ENCODE data around the gene KCTD5.
A peak's percentile ranks its signal among the peaks of the same experiment; 100 is the strongest.
"Not testable (repeated sequence)": the region's sequence is repeated elsewhere in the genome, so short reads cannot be mapped to it uniquely, and the experiment has no call there.

KCTD5 gene

GRCh38 chr16:2710021-2710710 is 27.8 kb downstream of the KCTD5 start:
- DNase-seq (ENCODE audit: low read depth): no peak

GRCh38 chr16:2710711-2711231 is 28.4 kb downstream of the KCTD5 start:
- no peak for DNase-seq (ENCODE audit: low read depth)

DNA sequence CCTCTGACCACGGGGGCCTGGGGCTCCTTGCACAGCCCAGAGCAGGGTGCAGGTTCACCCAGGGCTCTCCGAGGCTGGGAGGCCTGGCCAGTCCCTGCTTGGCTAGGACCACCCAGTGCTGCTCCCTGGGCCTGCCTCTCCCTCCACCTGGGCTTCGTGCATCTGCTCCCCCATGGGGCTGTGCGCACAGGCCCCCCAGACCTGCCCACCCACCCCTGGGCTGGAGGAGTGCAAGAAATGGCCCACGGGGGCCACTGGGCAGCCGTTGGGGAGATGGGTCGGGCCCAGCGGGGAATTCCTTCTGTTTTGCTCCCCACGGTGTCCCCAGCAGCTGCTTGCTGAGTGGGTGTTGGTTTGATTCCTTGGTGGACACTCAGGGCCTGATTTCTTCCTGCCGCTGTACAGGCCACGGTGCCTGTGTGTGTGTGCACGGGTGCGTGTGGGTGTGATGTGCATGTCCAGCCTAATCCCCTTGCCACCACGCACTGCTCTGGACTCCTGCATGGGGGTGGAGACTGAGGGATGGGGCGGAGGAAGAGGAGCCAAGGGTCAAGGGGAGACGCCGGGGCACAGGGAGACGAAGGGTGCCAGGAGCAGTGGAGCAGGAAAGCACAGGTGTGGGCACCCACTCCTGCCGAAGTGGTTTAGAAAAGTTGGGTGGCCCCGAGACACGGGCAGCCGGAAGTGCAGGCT is 29.2 kb downstream of the KCTD5 start:
- no peak for DNase-seq (ENCODE audit: low read depth)

- no peak for DNase-seq (ENCODE audit: low read depth)
Observed at GRCh38 chr16:2712063-2712441, 29.7 kb downstream of the KCTD5 start.

- DNase-seq (ENCODE audit: low read depth): no peak
Observed at GRCh38 chr16:2712546-2712945, 30.2 kb downstream of the KCTD5 start.

DNA sequence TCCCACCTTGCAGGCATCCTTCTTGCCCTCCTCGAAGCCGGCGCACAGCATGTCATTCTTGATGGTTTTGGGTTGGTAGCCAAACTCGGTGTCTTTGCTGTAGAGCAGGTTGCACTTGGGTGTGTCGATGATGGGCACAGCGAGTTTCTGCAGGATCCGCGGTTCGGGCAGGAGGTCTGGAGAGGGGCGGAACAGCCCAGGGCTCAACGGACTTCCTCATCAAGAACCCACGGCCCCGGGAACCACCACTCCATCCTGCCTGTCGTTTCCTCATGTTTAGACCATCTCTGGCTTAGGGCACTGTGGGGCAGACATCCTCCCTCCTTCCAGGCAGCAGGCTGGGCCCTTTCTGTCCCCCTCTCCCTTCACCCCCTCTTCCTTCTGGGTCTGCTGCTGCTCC is 31.2 kb downstream of the KCTD5 start:
- DNase-seq (ENCODE audit: low read depth): no peak

DNA sequence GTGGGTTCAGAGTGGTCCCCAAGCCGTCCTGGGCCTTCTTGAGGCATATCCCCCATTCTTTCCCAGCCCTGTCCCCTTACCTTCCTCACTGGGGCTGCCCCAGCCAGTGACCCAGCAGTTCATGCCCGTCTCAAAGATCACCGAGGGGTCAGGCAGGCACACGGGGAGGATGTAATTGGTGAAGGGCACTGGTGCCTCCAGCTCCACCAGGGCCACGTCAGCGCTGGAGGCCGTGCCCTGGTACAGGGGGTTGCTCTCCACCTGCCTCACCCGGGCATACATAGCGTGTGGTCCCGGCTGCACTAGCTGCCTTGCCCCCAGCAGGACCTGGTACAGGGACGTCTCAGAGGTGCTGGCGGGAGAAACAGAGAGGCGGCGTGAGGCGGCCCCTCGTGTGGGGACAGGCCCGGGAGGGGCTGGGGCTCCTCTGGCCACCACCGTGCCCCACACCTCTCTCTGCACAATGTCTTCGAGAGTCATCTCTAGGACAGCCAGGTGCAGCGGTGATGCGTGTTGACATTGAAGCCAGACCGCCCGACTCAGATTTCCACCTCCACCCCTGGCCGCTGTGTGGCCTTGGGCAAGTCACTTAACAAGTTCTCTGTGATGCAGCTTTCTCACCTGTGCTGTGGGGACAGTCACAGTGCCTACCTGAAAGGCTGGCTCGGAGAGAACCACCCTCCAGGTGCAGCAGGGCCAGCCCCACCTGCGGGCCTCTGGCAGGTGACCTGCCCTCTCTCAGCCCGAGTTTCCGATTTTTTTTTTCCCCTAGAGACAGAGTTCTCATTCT is 31.9 kb downstream of the KCTD5 start:
- no peak for DNase-seq (ENCODE audit: low read depth)

- DNase-seq (ENCODE audit: low read depth): no peak
Observed at GRCh38 chr16:2715064-2715463, 32.7 kb downstream of the KCTD5 start.

DNA sequence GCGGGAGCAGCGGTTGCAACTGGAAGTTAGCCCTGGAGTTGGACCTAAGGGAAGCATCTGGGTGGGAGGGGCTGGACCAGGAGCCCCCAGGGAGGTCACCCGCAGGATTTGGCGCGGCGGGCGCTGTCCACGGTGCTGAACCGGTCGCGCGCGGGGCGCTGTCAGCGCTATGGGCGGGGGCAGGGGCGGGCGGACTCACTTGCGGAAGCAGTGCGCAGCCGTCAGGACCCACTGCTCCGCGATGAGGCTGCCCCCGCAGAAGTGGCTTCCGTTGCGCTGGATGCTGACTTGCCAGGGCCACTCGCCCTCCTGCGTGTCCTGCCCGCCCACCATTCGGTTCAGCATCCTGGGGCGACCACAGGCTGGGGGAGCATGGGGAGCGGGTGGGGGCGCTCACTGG is 33.2 kb downstream of the KCTD5 start:
- no peak for DNase-seq (ENCODE audit: low read depth)

DNA sequence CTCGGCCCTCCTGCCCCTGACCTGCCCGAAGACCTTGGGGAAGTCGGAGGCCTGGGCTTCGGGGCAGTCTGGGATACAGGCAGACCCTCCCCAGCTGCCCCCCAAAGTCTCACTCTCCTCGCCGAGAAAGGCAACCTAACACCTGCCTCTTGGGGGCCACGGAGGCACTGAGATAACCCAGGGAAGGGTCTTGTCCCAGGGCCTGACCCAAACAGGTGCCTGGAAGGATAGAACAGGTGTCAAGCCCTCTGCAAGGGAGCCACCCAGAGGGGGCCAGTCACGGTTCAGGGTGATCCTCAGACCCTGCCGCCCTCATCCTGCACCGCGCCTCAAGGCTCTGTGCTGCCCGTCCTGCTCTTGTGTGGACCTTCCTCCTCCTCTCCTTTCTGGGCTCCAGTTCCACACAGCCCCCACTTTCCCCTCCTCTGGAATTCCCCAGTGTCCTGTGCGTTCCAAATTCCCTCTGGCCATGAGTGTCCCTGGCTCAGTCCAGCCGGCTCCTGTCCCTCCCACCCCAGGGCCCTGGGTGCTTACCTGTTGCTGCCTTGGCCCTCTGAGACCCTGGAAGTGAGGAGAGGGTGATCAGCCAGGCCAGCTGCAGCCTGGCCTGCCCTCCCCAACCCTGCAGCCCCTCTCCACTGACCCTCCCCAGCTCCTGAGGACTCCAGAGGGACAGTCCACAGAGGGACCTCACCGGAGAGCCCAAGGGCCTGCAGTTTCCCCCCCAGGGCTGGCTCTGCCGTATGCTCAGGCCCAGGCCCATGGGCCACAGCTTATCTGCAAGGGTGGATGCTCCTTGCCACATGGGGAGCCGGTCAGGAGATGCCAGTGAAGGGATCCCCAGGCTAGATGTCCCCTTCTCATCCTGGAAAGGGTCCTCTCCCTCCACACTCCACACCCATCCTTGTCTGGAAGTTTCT is 33.9 kb downstream of the KCTD5 start:
- no peak for DNase-seq (ENCODE audit: low read depth)

GRCh38 chr16:2716948-2717347 is 34.6 kb downstream of the KCTD5 start:
- DNase-seq (ENCODE audit: low read depth): no peak

GRCh38 chr16:2717383-2718263 is 35.3 kb downstream of the KCTD5 start:
- no peak for DNase-seq (ENCODE audit: low read depth)

DNA sequence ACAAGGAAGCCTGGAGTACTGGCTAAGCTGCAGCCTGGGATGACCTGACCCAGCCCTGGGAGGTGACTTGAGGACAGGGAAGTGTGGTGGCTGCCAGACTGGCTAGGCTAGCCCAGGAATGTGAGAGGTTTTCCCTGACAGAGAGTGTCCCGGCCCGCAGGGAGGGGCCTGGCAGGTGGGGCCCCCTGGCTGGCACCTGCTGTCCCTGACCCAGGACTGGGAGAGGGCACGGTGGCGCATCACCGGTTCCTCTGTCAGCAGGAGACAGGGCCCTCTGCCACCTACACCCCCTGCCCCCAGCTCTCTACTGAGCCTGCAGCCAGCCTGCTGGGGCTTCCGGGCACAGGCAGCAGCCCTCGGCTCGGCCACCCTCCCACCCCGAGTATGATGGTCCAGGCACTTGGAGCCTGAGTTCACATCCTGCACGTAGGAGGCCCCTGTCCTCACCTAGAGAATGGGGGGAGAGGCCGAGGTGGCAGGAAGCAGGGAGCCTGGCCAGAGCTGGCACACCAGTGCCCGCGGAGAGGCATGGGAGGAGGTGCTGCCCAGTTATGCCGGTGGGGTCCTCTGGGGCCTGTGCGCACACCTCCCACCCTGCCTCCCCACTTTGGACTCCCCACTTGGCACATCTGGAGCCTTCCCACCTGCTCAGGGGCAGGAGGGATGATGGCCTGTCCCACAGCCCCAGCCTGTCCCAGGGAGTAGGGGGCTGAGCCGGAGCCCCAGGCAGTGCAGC is 37.2 kb downstream of the KCTD5 start:
- no peak for DNase-seq (ENCODE audit: low read depth)

DNA sequence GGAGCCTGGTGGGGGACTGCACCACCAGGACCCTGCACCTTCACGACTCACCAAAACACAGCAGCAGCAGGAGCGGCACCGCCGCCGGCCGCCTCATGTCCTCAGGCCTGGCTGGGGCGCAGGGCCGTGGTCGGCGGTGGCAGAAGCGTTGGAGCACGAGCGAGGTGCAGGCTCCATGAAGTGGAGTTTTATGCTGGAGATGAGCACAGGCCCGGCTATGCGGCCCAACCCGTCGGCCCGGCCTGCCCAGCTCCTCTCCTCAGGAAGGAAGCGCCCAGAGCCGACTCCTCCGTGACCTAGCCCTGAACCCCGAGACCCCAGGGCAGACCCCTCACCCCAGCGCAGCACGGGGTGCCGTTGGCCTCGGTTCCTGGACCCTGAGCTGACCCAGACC is 37.7 kb downstream of the KCTD5 start, which contains the start of gene PRSS27:
PRSS27 (minus strand) TSS at position 161 of the 394 bp plus-strand sequence; CDS start at position 97, 64 bp downstream.
- DNase-seq (ENCODE audit: low read depth): no peak

- peak; percentile 62 for DNase-seq (ENCODE audit: low read depth)
Observed at GRCh38 chr16:2720719-2721633, 38.7 kb downstream of the KCTD5 start.

DNA sequence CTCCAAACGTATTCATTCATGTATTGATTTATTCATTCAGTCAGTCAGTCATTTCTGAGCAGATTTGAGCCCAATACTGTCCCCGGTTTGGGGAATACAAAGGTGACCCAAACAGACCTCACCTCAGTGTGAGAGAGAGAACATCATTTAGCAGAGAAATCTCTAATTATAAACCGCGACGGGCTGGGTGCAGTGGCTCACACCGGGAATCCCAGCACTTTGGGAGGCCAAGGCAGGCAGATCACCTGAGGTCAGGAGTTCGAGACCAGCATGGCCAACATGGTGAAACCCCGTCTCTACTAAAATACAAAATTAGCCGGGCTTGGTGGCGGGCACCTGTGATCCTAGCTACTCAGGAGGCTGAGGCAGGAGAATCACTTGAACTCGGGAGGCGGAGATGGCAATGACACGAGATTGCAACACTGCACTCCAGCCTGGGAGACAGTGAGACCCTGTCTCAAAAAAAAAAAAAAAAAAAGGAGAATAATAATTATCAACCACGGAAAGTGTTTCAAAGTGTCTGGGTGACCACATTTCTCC is 39.4 kb downstream of the KCTD5 start:
- not testable (repeated sequence) for DNase-seq (ENCODE audit: low read depth)

DNA sequence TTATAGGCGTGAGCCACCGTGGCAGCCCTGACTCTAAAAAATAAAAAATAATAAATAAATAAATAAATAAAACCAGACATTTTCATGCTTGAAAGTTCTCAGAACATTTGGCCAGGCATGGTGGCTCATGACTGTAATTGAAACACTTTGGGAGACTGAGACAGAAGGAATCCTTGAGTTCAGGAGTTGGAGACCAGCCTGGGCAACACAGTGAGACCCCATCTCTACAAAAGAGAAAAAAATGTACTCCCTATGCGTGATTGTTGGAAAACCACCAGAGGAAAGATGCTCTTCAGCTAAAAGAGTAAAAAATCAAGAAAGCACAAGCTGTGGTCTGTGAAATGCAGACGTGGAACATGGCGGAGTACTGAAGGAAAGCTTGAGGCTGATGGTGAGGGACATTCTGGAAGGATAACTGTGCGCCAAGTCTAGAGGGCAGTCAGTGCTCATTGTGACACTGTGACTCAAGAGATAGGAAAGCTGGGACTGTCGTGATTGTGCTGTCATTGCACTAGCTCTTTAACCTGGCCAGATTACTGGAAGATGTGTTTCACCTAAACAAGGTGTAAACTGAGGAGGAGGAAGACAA is 41.9 kb downstream of the KCTD5 start:
- DNase-seq (ENCODE audit: low read depth): no peak

- DNase-seq (ENCODE audit: low read depth): no peak
Observed at GRCh38 chr16:2724816-2725348, 42.6 kb downstream of the KCTD5 start.

Measured in fibroblast of the conjunctiva (primary cell).